Smooth muscle cell of the coronary artery (primary cell): ENCODE results near the gene CCDC192. TPM values are rescaled to one million over a fixed set of nuclear protein-coding genes. Genes with fewer than 3 reads are reported as not detected.

ENCODE experiments used
- total RNA-seq: library from RNA; depleted of rRNA; stranded (reverse); fragments of >200 nt; gene quantifications from 2 replicates; pipeline ENCODE4 v1.2.3, GENCODE V29; 2014; ENCODE audit warnings: low replicate concordance

CCDC192 gene, protein sequence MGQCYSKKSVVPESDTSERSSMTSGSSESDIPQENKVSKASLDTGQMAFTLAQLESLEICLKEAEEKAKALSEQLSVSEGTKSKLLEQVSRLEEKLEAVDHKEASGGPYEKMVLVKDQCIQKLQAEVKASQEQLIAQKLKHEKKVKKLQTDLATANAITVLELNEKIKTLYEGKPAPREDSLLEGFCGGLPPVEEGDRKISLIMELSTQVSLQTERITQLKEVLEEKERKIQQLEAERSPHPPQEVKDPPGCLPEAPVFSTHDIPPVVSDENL
- not detected in 2 replicates for total RNA-seq

DNA sequence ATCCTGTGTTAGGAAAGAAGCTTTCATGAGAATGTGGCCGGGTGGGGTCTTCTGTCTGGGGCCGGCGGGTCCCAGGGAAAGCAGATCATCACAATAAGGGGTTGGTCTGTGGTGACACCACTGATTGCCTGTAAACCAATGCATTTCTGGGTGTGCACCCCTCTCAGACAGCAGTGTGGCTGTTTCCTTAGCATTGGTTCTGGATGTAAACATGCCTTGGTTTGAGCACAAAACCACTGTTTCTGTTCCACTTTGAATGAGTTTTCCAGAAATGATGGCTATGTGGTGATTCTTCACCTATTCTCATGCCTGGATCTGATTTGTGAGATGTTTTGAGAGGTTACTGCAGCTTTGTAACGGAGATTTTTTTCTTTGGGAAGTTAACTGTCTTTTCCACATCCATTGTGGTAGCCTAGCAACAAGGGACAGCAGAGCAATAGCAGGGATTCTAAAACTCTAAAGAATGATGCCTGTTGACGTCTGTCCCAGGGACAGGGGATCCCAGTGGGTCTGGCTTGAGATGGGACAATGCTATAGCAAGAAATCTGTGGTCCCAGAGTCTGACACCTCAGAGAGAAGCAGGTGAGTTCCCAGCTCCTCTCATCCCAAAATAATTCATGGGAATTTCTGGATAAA, at the start of gene CCDC192:
Gene CCDC192 (plus strand): TSS at position 466 of the 636 bp plus-strand sequence. CDS start 55 bp downstream, at position 521.

Other genes starting within 250 kb of the CCDC192 start
- gene PRRC1, start 185.8 kb upstream of the CCDC192 start, total RNA-seq = 34.4 and 55.3 TPM in 2 replicates
- gene CTXN3, start 54.3 kb upstream of the CCDC192 start, total RNA-seq = not detected in 2 replicates